K562 (cell line): Measurements from ENCODE around the gene FMC1. TPM values are rescaled to one million over a fixed set of nuclear protein-coding genes. Genes with fewer than 3 reads are reported as not detected.

Experiments
- BCL6 ChIP-seq: fragments of 250-450 bp; sonication (Bioruptor Pico); IDR thresholded peaks from 2 replicates; pipeline ENCODE4 v1.4.0; 2020
- CREM ChIP-seq: IDR thresholded peaks from 2 replicates; pipeline ENCODE4 v1.6.1; 2014; ENCODE audit warnings: antibody characterized with exemption, low read depth
- E2F3 ChIP-seq: fragments of 250-450 bp; sonication (Bioruptor Pico); IDR thresholded peaks from 2 replicates; pipeline ENCODE4 v1.4.0; 2020; ENCODE audit warnings: mild to moderate bottlenecking
- FOXP1 ChIP-seq: sonication (generic); formaldehyde crosslinking; IDR thresholded peaks from 2 replicates; pipeline ENCODE4 v1.8.0; 2022; ENCODE audit warnings: mild to moderate bottlenecking, missing genetic modification reagents
- GATAD2A ChIP-seq: fragments of 450-650 bp; IDR thresholded peaks from 2 replicates; pipeline ENCODE4 v1.6.1; 2017
- GTF2A2 ChIP-seq: IDR thresholded peaks from 2 replicates; pipeline ENCODE4 v1.6.1; 2016; ENCODE audit warnings: mild to moderate bottlenecking, missing genetic modification characterization, missing compliant biosample characterization
- HNRNPK ChIP-seq: fragments of 200-400 bp; formaldehyde crosslinking; IDR thresholded peaks from one replicate; pipeline ENCODE4 v1.6.1; 2018; ENCODE audit warnings: mild to moderate bottlenecking, low read depth, low read length; ENCODE audit not compliant: poor library complexity, severe bottlenecking
- JUN ChIP-seq, 2 experiments: sonication (generic) in 1 of 2; formaldehyde crosslinking in 1 of 2; IDR thresholded peaks; 2 replicates each; pipeline versions ENCODE4 v1.6.1 to v1.8.0; 2012 to 2022; ENCODE audit warnings: borderline replicate concordance in 2 of 2, mild to moderate bottlenecking in 2 of 2, improper control_type of control experiment in 1 of 2, low read depth in 1 of 2, low read length in 1 of 2, missing genetic modification reagents in 1 of 2
- JUNB ChIP-seq: fragments of 450-650 bp; formaldehyde crosslinking; conservative IDR thresholded peaks from 2 replicates; pipeline ENCODE4 v1.4.0; 2020; ENCODE audit warnings: mild to moderate bottlenecking
- NCOR1 ChIP-seq: fragments of 450-650 bp; IDR thresholded peaks from 2 replicates; pipeline ENCODE4 v1.6.1; 2016; ENCODE audit warnings: mild to moderate bottlenecking, moderate library complexity
- SRSF7 ChIP-seq: fragments of 200-400 bp; formaldehyde crosslinking; optimal IDR thresholded peaks from 2 replicates; pipeline ENCODE3; 2017; ENCODE audit warnings: mild to moderate bottlenecking, low read depth, low read length
- STAT5A ChIP-seq: IDR thresholded peaks from 2 replicates; pipeline ENCODE4 v1.6.1; 2012; ENCODE audit warnings: low read length, inconsistent platforms, borderline replicate concordance
- TAF15 ChIP-seq: fragments of 200-400 bp; formaldehyde crosslinking; IDR thresholded peaks from 2 replicates; pipeline ENCODE4 v1.6.1; 2017; ENCODE audit warnings: mild to moderate bottlenecking, low read depth, low read length, moderate library complexity
- TCF7 ChIP-seq: sonication (generic); IDR thresholded peaks from 2 replicates; pipeline ENCODE4 v1.6.1; 2016; ENCODE audit warnings: antibody characterized with exemption, borderline replicate concordance
- ZNF184 ChIP-seq: sonication (generic); formaldehyde crosslinking; IDR thresholded peaks from 2 replicates; pipeline ENCODE4 v1.5.0; 2020; ENCODE audit warnings: missing genetic modification reagents
- ZNF274 ChIP-seq: IDR thresholded peaks from 2 replicates; pipeline ENCODE4 v1.6.1; 2011; ENCODE audit warnings: low read depth, mild to moderate bottlenecking, low read length, moderate library complexity, borderline replicate concordance
- ZNF282 ChIP-seq: sonication (generic); formaldehyde crosslinking; IDR thresholded peaks from 2 replicates; pipeline ENCODE4 v1.8.1; 2023; ENCODE audit warnings: missing genetic modification reagents
- ZNF644 ChIP-seq: fragments of 200-800 bp; sonication (Bioruptor generic); IDR thresholded peaks from 2 replicates; pipeline ENCODE4 v1.6.1; 2016; ENCODE audit warnings: low read depth, missing genetic modification characterization, missing compliant biosample characterization
- polyA plus RNA-seq, 8 experiments: library from polyadenylated mRNA; depleted of rRNA in 4 of 8; stranded (reverse) in 5 of 8; unstranded in 3 of 8; fragments of >200 nt; fragmentation: Nextera tagmentation in 2 of 8; fragmentation: Illumina TruSeq in 1 of 8; extraction: Ambion mirVana in 2 of 8; extraction: Trizol in 1 of 8; gene quantifications; 2 replicates each; pipeline versions ENCODE4 v1.2.1 to v1.2.3, GENCODE V29; 2011 to 2014; ENCODE audit warnings: inconsistent platforms in 1 of 8, missing spikeins in 1 of 8
- total RNA-seq, 7 experiments: library from RNA; depleted of rRNA in 6 of 7; stranded (reverse); fragments of >200 nt in 6 of 7; fragmentation: Illumina TruSeq in 2 of 7; extraction: Trizol in 2 of 7; gene quantifications; 2 replicates each; pipeline versions ENCODE4 v1.2.1 to v1.2.3, GENCODE V29; 2011 to 2021; ENCODE audit warnings: low replicate concordance in 1 of 7
- TF ChIP-seq, protein P1 (sequence below): sonication (generic); formaldehyde crosslinking; IDR thresholded peaks from 2 replicates; pipeline ENCODE4 v1.9.0; 2022; ENCODE audit warnings: mild to moderate bottlenecking, missing genetic modification reagents
- TF ChIP-seq, protein P2 (sequence below): fragments of 250-450 bp; sonication (Bioruptor Pico); IDR thresholded peaks from 2 replicates; pipeline ENCODE4 v1.5.0; 2022; ENCODE audit warnings: mild to moderate bottlenecking
- TF ChIP-seq, protein P3 (sequence below): fragments of 450-650 bp; conservative IDR thresholded peaks from 2 replicates; pipeline ENCODE4 v1.6.1; 2016; ENCODE audit warnings: missing genetic modification characterization, low read depth, mild to moderate bottlenecking, control low read depth, missing compliant biosample characterization
- TF ChIP-seq, protein P4 (sequence below): fragments of 450-650 bp; IDR thresholded peaks from 2 replicates; pipeline ENCODE4 v1.7.0; 2016; ENCODE audit warnings: borderline replicate concordance

FMC1 gene
- total and polyA plus RNA-seq, 9 of the 15 experiments (the other 6 are each of a cell fraction or from before 2014, with no cell fraction given) = 14.0 to 116 (median 29.0) TPM

DNA sequence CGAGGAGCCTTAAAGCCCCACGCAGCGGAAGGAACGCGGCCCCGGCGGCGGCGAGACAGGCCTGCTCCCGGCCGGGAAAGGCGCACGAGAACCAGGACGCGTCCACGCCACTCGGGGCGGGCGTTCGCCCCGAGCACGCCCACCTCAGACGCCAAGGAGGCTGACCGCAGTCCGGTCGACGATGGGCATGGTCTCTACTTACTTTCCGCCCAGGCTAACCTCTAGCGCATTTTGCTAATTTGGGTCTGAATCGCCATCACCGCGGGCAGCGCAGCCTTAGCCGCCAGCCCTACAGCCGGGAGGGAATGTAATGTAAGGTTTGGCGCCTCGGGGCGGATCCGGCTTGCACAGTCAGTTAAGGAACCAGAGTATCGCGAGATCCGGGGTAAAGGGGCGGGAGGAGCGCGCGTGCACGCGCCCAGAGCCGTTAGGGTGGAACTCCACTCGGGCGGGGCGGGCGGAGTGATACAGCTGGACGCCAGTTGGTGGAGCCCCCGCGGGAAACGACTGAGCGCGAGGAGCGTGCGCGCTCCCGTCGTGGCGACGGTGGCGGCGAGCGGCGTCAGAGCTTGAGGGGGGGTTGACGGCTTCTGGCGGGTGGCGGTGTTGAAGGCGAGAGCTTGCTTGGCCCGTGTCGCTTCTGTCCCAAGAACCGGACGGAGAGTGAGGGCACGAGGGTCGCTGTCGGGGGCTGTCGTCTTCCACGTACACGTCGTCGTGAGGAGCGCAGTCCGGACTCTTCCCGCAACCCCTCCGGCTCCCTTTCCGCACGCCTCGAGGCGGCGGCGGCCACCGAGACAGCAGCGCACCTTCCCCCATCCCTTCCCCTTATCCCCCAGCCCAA is 18.5 kb downstream of the FMC1 start, which contains the start of gene LUC7L2 (continued):
- TF ChIP-seq ZNF282 (CRISPR knock-in tag) (peak; percentile 90), JUN (IDR thresholded peaks at IDR 0.05; ENCODE audit: borderline replicate concordance, low read depth, low read length) (peak; percentile 49), JUN (CRISPR knock-in tag; IDR thresholded peaks at IDR 0.05; ENCODE audit: borderline replicate concordance) (peak; percentile 86; the same call in 1 of the 2 replicates), NCOR1 (peak; percentile 70), E2F3 (CRISPR knock-in tag) (peak; percentile 78; the same call in 1 of the 2 replicates), STAT5A (no peak; the same call in 1 of the 2 replicates), GATAD2A (0 out of 2 replicates have a peak, but pooled peaks have one; percentile 57), SRSF7 (no peak), ZNF274 (no peak; the same call in 1 of the 2 replicates), HNRNPK (no peak), ZNF644 (tag) (peak; percentile 90), FOXP1 (CRISPR knock-in tag) (peak; percentile 97), ZNF184 (CRISPR knock-in tag) (no peak), TAF15 (no peak), GTF2A2 (tag) (no peak), TCF7 (no peak; the same call in none of the 2 replicates), JUNB (no peak), BCL6 (CRISPR knock-in tag) (no peak), CREM (peak; percentile 95)
- TF ChIP-seq, protein P1, sequence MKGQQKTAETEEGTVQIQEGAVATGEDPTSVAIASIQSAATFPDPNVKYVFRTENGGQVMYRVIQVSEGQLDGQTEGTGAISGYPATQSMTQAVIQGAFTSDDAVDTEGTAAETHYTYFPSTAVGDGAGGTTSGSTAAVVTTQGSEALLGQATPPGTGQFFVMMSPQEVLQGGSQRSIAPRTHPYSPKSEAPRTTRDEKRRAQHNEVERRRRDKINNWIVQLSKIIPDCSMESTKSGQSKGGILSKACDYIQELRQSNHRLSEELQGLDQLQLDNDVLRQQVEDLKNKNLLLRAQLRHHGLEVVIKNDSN (CRISPR knock-in tag) = peak; percentile 56; the same call in 1 of the 2 replicates
- TF ChIP-seq, protein P2, sequence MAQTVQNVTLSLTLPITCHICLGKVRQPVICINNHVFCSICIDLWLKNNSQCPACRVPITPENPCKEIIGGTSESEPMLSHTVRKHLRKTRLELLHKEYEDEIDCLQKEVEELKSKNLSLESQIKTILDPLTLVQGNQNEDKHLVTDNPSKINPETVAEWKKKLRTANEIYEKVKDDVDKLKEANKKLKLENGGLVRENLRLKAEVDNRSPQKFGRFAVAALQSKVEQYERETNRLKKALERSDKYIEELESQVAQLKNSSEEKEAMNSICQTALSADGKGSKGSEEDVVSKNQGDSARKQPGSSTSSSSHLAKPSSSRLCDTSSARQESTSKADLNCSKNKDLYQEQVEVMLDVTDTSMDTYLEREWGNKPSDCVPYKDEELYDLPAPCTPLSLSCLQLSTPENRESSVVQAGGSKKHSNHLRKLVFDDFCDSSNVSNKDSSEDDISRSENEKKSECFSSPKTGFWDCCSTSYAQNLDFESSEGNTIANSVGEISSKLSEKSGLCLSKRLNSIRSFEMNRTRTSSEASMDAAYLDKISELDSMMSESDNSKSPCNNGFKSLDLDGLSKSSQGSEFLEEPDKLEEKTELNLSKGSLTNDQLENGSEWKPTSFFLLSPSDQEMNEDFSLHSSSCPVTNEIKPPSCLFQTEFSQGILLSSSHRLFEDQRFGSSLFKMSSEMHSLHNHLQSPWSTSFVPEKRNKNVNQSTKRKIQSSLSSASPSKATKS (CRISPR knock-in tag) = peak; percentile 43; the same call in 1 of the 2 replicates
- TF ChIP-seq, protein P3, sequence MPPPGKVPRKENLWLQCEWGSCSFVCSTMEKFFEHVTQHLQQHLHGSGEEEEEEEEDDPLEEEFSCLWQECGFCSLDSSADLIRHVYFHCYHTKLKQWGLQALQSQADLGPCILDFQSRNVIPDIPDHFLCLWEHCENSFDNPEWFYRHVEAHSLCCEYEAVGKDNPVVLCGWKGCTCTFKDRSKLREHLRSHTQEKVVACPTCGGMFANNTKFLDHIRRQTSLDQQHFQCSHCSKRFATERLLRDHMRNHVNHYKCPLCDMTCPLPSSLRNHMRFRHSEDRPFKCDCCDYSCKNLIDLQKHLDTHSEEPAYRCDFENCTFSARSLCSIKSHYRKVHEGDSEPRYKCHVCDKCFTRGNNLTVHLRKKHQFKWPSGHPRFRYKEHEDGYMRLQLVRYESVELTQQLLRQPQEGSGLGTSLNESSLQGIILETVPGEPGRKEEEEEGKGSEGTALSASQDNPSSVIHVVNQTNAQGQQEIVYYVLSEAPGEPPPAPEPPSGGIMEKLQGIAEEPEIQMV = no peak
- TF ChIP-seq, protein P4, sequence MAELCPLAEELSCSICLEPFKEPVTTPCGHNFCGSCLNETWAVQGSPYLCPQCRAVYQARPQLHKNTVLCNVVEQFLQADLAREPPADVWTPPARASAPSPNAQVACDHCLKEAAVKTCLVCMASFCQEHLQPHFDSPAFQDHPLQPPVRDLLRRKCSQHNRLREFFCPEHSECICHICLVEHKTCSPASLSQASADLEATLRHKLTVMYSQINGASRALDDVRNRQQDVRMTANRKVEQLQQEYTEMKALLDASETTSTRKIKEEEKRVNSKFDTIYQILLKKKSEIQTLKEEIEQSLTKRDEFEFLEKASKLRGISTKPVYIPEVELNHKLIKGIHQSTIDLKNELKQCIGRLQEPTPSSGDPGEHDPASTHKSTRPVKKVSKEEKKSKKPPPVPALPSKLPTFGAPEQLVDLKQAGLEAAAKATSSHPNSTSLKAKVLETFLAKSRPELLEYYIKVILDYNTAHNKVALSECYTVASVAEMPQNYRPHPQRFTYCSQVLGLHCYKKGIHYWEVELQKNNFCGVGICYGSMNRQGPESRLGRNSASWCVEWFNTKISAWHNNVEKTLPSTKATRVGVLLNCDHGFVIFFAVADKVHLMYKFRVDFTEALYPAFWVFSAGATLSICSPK = no peak
